CD4-positive, alpha-beta T cell treated with Interleukin-21 for 1 hour (primary cell): ENCODE results near the gene CCDC121.
"Not testable (repeated sequence)": the region's sequence is repeated elsewhere in the genome, so short reads cannot be mapped to it uniquely, and the experiment has no call there.

Experiments
- DNase-seq: peaks from one replicate; pipeline ENCODE4 v3.0.0-alpha.2; 2020

CCDC121 gene

DNA sequence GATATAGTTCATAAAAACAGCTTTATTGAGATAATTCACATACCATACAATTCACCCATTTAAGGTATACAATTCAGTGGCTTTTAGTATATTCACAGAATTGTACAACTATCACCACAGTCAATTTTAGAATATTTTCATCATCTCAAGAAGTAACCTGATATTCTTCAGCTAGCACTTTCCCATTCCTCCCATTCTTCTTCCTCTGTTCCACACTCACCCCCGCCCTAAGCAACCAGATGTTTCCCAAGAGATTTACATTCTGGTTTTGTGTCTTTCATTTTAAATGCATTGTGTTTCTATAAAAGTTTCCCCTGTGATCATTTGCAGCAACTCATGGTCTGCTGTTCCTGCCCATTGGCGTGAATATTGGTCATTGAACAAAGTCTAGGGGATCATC, 5.5 kb upstream of the CCDC121 start:
- DNase-seq, result no peak

DNA sequence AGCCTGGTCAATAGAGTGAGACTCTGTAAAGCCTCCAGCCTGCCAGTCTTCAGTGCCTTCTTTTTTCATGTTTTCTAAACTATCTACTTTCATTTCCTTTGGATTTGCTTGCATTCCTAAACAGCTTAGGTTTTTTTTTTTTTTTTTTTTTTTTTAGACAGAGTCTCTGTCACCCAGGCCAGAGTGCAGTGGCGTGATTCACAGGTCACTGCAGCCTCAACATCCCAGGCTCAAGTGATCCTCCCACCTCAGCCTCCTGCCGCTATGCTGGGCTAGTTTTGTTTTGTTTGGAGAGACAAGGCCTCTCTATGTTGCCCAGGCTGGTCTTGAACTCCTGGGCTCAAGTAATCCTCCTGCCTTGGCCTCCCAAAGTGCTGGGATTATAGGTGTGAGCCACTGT, 1.4 kb upstream of the CCDC121 start:
- not testable (repeated sequence) for DNase-seq

DNA sequence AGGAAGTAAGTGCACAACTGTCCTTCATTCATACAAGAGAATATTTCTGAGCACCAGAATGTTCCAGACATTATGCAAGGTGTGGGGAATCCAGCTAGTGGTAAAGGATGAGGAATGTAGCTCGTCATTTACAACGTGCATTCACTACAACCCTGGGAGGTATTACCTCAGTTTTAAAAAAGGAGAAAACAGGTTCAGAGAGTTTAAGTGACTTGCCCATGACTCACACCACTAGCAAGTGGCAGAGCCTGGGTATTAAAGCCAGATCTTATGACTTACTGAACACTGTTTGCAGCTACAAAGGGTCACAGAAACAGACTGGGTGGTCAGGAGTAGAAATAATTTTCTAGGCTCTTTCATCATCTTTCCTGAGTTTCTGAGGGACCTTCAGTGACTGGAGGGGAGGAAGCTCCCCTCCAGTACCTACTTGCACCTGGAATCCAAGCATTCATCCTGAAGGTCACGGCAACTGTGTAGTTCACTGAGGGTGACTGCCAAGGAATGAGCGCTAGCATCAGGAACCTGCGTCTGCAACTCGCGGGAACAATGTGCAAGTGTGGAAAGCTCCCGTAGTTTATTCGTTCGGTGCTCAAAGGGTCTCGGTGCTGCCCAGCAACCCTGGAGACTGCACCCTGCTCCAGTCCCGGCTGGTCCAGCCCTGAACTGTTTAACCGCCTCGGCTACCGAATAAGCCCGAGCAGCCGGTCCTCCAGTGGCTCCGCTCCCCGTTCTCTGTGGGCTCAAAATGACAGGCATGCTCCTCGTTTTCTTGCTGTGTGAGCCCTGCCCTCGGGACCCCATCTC, 647 bp downstream of the CCDC121 start:
- no peak for DNase-seq

GRCh38 chr2:27626921-27627320, 1.9 kb downstream of the CCDC121 start:
- not testable (repeated sequence) for DNase-seq

DNA sequence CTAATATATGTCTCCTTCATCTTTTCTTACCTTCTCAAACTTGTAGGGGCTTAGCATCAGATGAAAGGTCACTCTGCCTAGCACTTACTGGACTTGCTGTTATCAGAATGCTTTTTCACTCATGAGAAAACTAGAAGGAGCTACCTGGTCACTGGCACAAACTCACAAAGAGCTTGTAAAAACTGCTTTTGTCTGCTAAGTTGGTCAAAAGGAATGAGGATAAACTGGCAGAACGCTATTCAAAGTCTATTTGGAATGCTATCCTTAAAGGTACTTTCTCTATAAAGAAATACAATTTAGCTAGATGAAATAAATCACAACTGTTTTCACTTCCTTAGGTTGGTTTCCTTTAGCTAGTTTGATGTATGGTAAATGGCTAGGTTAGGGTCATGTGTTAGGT, 2.5 kb downstream of the CCDC121 start:
- not testable (repeated sequence) for DNase-seq

DNA sequence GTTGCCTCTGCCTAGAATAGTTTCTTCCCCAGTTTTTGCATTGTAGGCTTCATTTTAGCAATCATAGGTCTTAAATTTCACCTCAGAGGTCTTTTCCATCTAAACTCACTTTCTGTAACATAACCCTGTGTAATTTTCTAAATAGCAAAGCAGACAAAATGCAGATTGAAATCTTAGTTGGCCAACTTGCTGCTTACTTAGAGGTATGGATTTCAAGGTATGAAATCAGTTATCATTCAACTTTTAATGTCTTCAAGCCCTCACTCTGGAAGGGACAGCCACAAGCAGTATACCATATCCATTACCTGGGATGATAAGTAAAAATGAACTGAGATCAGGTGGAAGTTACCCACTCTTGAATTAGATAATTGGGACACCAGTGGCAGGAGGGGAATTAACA, 3.9 kb downstream of the CCDC121 start:
- no peak for DNase-seq

DNA sequence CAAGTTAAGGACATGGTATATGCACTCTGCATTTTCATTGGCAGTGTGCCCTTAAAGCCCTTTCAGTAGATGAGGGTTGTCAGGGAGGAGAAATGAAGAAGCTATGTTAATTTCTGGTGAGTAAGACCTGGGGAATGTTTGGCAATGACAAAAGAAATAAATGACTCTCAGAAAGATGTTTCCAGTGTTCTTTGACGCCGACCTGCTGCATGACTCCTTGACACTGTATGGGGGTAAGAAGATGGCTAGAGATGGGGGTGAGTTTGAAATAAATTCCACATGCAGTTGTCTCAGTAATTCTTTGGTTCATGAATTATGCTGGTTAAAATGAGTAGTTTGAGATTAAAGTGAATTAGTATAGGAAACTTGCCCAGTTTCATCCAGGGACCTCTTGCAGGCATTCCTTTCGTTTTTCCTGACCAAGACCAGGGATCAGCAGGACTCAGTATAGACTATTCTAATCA, 5.9 kb downstream of the CCDC121 start:
- DNase-seq, result no peak

DNA sequence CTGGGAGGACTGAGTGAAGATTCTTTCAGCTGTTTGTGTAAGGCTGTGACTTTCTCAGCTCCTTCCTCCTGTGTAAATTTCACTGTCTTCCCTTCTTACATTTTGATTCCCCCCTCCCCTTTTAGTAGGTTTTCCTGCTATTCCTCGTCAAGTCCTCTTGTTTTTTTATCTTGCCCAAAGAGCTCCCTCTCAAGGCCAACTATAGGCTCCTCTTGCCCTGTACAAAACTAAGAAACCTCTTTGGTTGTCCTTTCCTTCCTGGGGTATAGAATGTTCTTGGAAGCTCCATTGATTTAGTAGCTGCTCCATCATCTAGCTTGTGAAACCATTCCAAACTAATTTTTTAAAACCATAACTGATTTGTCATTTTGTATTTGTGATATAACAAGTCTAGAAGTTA, 7.3 kb downstream of the CCDC121 start:
- DNase-seq, result no peak

GRCh38 chr2:27615316-27615715, 13.5 kb downstream of the CCDC121 start:
- no peak for DNase-seq

- DNase-seq, result no peak
Measured at GRCh38 chr2:27613985-27614384, 14.8 kb downstream of the CCDC121 start.

DNA sequence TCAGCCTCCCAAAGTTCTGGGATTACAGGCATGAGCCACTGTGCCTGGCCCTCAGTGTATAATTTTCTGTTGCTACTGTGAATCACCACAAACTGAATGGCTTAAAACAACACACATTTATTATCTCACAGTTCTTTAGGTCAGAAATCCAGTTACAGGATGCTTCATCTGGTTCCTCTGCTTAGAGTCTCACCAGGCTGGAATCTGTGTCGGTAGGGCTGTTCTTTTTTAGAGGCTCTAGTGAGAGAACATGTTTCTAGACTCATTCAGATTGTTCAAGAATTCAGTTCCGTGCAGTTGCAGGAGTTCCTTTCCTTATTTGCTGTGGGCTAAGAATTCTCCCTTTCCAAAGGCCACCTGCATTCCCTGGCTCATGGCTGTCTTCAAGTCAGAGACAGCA, 22.2 kb downstream of the CCDC121 start:
- no peak for DNase-seq

DNA sequence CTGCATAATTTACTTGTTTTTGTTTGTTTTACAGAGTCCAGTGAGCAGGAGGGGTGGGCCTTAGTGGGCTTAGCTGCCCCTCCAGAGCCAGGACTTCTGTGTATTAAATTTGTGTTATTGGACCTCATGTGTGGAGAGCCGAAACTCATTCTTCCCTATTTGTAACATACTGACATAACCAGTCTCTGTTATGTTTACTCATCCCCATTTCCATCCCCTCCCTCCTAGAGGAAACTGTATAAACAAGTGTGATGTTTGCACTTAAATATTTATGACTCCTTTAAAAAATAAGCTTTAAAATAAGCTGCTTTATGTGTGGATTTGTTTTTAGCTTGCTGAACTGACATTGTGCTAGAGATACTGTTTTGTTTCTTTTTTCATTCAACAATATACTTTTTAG, 32.2 kb downstream of the CCDC121 start:
- DNase-seq, result no peak

DNA sequence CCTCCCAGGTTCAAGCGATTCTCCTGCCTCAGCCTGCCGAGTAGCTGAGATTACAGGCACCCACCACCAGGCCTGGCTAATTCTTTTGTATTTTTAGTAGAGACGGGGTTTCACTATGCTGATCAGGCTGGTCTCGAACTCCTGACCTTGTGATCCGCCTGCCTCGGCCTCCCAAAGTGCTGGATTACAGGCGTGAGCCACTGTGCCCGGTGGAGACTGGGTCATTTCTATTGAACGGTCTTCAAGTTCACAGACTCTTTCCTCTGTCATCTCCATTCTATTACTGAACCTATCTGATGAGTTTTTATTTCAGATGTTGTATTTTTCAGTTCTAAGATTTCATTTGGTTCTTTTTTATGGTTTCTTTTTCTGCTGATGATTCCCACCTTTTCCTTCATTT, 33.4 kb downstream of the CCDC121 start:
- not testable (repeated sequence) for DNase-seq

- DNase-seq, result not testable (repeated sequence)
Measured at GRCh38 chr2:27594020-27594703, 34.6 kb downstream of the CCDC121 start.

DNA sequence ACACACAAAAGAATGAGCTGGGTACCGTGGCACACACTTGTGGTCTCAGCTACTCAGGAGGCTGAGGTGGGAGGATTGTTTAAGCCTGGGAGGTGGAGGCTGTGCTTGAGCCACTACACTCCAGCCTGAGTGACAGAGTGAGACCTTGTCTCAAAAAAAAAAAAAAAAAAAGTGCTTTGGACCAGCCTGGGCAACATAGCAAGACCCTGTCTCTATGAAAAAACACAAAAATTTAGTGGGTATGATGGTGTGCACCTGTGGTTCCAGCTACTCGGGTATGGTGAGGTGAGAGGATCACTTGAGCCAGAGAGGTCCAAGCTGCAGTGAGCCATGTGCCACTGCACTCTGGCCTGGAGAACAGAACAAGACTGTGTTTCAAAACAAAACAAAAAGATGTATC, 35.6 kb downstream of the CCDC121 start:
- no peak for DNase-seq

DNA sequence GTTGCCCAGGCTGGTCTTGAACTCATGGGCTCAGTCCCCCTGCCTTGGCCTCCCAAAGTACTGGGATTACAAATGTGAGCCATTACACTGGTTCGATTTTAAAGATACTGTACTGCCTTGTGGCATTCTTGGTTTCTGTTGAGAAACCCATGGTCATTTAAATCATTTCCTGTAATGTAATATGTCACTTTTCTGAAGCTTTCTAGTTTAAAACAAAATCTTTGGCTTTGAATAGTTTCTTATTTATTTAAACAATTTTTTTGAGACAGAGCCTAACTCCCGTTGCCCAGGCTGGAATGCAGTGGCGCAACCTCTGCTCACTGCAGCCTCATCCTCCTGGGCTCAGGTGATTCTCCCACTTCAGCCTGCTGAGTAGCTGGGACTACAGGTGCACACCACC, 37.1 kb downstream of the CCDC121 start:
- no peak for DNase-seq

- DNase-seq, result no peak
Measured at GRCh38 chr2:27588308-27588707, 40.5 kb downstream of the CCDC121 start.

GRCh38 chr2:27587025-27587424, 41.8 kb downstream of the CCDC121 start:
- no peak for DNase-seq

DNA sequence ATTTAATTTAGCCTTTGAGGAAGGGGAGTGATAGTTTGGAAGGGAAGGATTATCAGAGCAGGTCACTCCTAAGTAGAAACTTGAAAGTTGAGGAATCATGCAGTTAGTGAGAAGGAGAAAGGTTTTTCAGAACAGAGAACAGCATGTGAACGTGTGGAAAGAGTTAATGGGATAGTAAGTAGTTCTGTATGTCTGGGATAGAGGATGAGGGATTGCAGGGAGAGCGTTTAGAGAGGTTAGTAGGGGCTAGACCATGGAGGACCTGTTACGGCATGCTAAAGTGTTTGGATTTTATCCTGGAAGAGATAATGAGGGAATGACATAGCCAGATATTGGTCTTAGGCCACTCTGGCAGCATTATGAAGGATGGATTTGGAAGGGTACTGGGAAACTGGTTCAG, 44.2 kb downstream of the CCDC121 start:
- no peak for DNase-seq

DNA sequence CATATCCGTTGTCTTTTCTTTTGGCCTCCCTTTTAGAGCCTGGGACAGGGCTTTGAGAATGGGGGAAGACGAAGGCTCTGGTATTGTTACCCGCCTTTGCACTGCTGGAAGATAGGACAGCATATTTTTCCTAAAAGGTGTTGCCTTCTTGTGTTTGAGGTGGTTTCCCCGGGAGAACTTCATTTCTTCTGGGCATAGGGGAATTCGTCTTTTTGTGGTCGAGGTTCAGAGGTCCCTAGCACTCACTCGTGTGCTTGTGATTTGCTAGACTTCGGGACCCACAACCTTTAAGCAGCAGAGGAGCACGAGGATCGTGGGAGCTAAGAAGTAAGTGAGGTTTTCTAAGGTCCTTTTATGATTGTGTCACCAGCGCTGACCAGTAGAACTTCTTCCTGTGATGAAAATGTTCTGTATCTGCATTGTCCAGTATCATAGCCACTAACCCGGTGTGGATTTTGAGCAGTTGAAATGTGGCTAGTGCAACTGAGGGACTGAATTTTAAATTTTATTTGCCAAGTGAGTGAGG, 45.4 kb downstream of the CCDC121 start:
- no peak for DNase-seq

DNA sequence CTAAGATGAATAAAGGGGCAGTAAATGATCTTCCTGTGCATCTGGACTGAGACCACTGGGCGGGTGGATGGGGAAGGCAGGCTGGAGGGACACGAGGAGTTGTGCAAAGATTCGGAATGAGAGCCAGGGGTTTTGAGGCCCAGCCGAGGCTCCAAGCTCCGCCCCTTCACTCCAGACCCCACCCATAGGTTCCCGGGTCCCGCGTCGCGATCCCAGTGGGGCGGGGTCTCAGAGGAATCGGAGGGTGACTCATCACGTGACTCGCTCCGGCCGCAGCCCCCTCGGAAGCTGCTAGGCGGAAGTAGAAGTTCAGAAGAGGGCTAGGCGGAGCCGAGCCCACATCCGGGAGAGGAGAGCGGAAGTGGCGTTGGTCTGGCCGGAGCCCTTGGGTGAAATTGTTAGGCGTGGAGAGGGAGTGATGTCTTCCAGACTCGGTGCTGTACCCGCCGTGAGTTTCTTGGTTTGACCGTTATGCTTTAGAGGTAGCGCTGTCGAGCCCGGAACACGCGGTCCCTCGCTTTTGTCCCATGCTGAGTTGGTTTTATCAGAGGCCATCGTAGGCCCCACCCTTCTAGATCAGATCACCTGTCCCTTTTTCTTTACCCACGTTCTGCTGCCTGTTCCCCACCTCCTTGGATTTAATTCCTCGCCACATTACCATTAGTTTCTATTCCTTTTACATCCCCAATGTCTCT, 46.0 kb downstream of the CCDC121 start, which contains the start of gene ZNF512:
ZNF512 (plus strand) TSS at position 348 of the 695 bp plus-strand sequence; CDS start at position 419, 71 bp downstream.
- peak; percentile 88 for DNase-seq

- DNase-seq, result no peak
Measured at GRCh38 chr2:27582129-27582694, 46.6 kb downstream of the CCDC121 start.
